Esophagus (tissue), 2 donors: ENCODE results near the gene CEP152. TPM values are rescaled to one million over a fixed set of nuclear protein-coding genes. Genes with fewer than 3 reads are reported as not detected.

Source experiments
- H3K27ac ChIP-seq, 2 donors: one replicate each; pipeline ENCODE4 v1.5.1; 2013; ENCODE audit warnings: low read depth in 2 of 2, mild to moderate bottlenecking in 2 of 2, inconsistent platforms in 1 of 2, low read length in 1 of 2, moderate library complexity in 1 of 2
- H3K27me3 ChIP-seq, 2 donors: one replicate each; pipeline ENCODE4 v1.6.1; 2013; ENCODE audit warnings: low read length in 2 of 2, control low read depth in 1 of 2, mild to moderate bottlenecking in 1 of 2; ENCODE audit not compliant: insufficient read depth in 2 of 2, control insufficient read depth in 1 of 2
- H3K36me3 ChIP-seq, 2 donors: one replicate each; pipeline ENCODE4 v1.6.1; 2013; ENCODE audit warnings: low read length in 1 of 2; ENCODE audit not compliant: control insufficient read depth in 2 of 2, insufficient read depth in 2 of 2
- H3K4me1 ChIP-seq, 2 donors: one replicate each; pipeline ENCODE4 v1.6.1; 2013; ENCODE audit warnings: low read length in 1 of 2; ENCODE audit not compliant: control insufficient read depth in 2 of 2, insufficient read depth in 2 of 2
- H3K4me3 ChIP-seq, 2 donors: one replicate each; pipeline ENCODE4 v1.5.1; 2013; ENCODE audit warnings: low read length in 2 of 2, mild to moderate bottlenecking in 2 of 2, low read depth in 1 of 2, moderate library complexity in 1 of 2
- H3K9me3 ChIP-seq, 2 donors: one replicate each; pipeline ENCODE4 v1.6.1; 2013; ENCODE audit warnings: mild to moderate bottlenecking in 2 of 2, low read depth in 1 of 2, low read length in 1 of 2, moderate library complexity in 1 of 2; ENCODE audit not compliant: control insufficient read depth in 2 of 2, insufficient read depth in 1 of 2
- WGBS, 2 donors: extraction: QIAGEN DNeasy Blood & Tissue Kit; methylation state at CpG; one replicate each; pipeline ENCODE4 v1.1.7; 2013; 5-methylcytosine and 5-hydroxymethylcytosine counted together
- polyA plus RNA-seq, 2 donors: library from polyadenylated mRNA; stranded (reverse); fragments of 200-250 nt; gene quantifications; one replicate each; pipeline ENCODE4 v1.2.3, GENCODE V29; 2013
- donor health status: healthy with polysubstance abuse.
- donor health status: Bipolar disorder and iron deficiency.

The CEP152 gene
- polyA plus RNA-seq, 2 donors, result 1.6 to 2.1 TPM

DNA sequence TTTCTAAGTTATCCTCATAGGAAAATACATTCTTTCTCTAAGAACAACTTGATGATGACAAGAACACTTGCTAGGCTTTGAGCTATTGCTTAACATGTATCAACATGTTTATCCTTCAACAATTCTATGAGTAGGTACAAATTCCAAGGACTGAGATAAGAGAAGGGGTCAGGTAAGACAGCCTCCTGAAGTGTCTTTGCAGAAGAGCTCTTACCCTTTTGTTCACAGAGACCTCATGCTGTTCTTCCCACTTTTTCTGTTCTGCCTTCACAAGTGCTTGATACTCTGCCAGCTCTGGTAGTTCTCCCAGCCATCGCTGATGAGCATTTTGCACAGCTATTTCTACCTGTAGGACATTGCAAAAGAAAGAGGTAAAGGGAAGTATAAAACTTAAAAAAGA is 50.9 kb downstream of the CEP152 start:
- Histone ChIP-seq H3K4me3 (no peak overlapping the region), H3K27me3 (no peaks in the 10 kb centered on the region), H3K9me3 (no peaks in the 10 kb centered on the region), H3K27ac (no peak overlapping the region), H3K4me1 (no peaks in the 10 kb centered on the region), H3K36me3 (peaks cover 0 to 3% of the 10 kb centered on the region in 2 donors)
- 65 to 66% methylated on average over 1 of the region's 1 CpG for WGBS, 2 donors

GRCh38 chr15:48757661-48758060 is 53.2 kb downstream of the CEP152 start:
- no peaks in the 10 kb centered on the region for H3K4me1 ChIP-seq
- no peak overlapping the region for H3K27ac ChIP-seq
- no peak overlapping the region for H3K4me3 ChIP-seq
- H3K36me3 ChIP-seq, result no peaks in the 10 kb centered on the region
- WGBS, 2 donors, result 97 to 100% methylated on average over 1 of the region's 1 CpG
- H3K27me3 ChIP-seq, result no peaks in the 10 kb centered on the region
- H3K9me3 ChIP-seq, result no peaks in the 10 kb centered on the region

GRCh38 chr15:48754011-48754410 is 56.9 kb downstream of the CEP152 start:
- 95 to 97% methylated on average over 3 of the region's 3 CpGs for WGBS, 2 donors

DNA sequence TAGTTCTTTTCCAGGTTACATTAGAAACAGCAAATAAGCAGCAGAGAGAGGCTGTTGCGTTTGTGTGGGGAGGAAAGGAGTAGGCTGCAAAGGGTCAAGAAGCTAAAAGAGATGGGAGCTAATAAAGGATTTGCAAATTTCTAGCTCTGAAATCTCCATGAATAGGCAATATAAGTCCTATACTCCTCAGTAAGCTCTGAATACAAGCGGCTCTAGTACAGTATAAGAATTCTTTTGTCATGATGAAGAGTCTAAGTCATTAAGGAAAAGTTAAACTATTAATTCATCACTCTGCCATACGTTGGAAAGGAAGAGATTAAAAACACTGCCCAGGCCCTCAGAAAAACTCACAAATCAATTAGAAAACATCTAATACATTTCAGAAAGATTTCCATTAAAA is 59.3 kb downstream of the CEP152 start:
- Histone ChIP-seq H3K36me3 (no peaks in the 10 kb centered on the region), H3K9me3 (no peaks in the 10 kb centered on the region), H3K27ac (no peak overlapping the region), H3K4me1 (no peaks in the 10 kb centered on the region), H3K4me3 (no peak overlapping the region), H3K27me3 (no peaks in the 10 kb centered on the region)
- WGBS, 2 donors, result 73 to 76% methylated on average over 3 of the region's 3 CpGs

More at GRCh38 chr15:48754011-48754410, 56.9 kb downstream of the CEP152 start:
- Histone ChIP-seq H3K9me3 (no peaks in the 10 kb centered on the region), H3K4me3 (no peak overlapping the region), H3K4me1 (no peaks in the 10 kb centered on the region), H3K27me3 (no peaks in the 10 kb centered on the region), H3K27ac (no peak overlapping the region), H3K36me3 (no peaks in the 10 kb centered on the region)

GRCh38 chr15:48748535-48748934 is 62.3 kb downstream of the CEP152 start:
- Histone ChIP-seq H3K27ac (no peak overlapping the region), H3K4me1 (no peaks in the 10 kb centered on the region), H3K4me3 (no peak overlapping the region), H3K27me3 (no peaks in the 10 kb centered on the region), H3K9me3 (no peaks in the 10 kb centered on the region), H3K36me3 (no peaks in the 10 kb centered on the region)
- WGBS, 2 donors, result 50 to 56% methylated on average over 1 of the region's 1 CpG

GRCh38 chr15:48733615-48734014 is 77.3 kb downstream of the CEP152 start:
- WGBS, 2 donors, result 98 to 100% methylated on average over 1 of the region's 1 CpG
- H3K4me3 ChIP-seq, result no peak overlapping the region
- no peaks in the 10 kb centered on the region for H3K36me3 ChIP-seq
- H3K27ac ChIP-seq, result no peak overlapping the region
- H3K4me1 ChIP-seq, result no peaks in the 10 kb centered on the region
- no peaks in the 10 kb centered on the region for H3K9me3 ChIP-seq
- H3K27me3 ChIP-seq, result no peaks in the 10 kb centered on the region

DNA sequence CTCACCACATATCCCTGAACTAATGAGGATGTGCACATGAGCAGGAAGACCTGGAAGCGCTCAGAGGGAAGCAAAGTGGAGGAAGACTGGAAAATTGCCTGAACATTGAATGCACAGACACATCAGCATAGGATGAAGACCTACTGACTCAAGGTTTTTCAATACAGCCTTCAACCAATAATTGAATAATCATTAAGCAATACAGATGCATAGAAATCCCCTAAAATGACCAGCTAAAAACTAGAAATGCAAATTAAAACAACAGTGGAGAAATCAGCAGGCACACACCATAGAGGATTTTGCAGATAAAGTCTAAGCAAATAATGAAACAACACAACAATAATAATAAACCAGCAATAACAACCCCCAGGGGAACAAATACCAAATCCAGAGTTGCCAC is 80.4 kb downstream of the CEP152 start:
- Histone ChIP-seq H3K27ac (no peak overlapping the region), H3K36me3 (no peaks in the 10 kb centered on the region), H3K27me3 (no peaks in the 10 kb centered on the region), H3K4me1 (no peaks in the 10 kb centered on the region), H3K4me3 (no peak overlapping the region), H3K9me3 (no peaks in the 10 kb centered on the region)
- 96 to 98% methylated on average over 1 of the region's 1 CpG for WGBS, 2 donors

GRCh38 chr15:48723969-48724368 is 86.9 kb downstream of the CEP152 start:
- Histone ChIP-seq H3K36me3 (no peaks in the 10 kb centered on the region), H3K9me3 (no peaks in the 10 kb centered on the region), H3K27ac (no peak overlapping the region), H3K4me3 (no peak overlapping the region), H3K4me1 (peaks cover 0 to 2% of the 10 kb centered on the region in 2 donors), H3K27me3 (no peaks in the 10 kb centered on the region)
- 98 to 99% methylated on average over 2 of the region's 2 CpGs for WGBS, 2 donors

- Histone ChIP-seq H3K36me3 (no peaks in the 10 kb centered on the region), H3K27ac (no peak overlapping the region)
- WGBS, 2 donors, result 70 to 72% methylated on average over 5 of the region's 5 CpGs
Observed at GRCh38 chr15:48722764-48723661, 87.9 kb downstream of the CEP152 start.

More at GRCh38 chr15:48722764-48723661, 87.9 kb downstream of the CEP152 start:
- Histone ChIP-seq H3K4me3 (no peak overlapping the region), H3K9me3 (no peaks in the 10 kb centered on the region), H3K4me1 (peaks cover 0 to 2% of the 10 kb centered on the region in 2 donors), H3K27me3 (no peaks in the 10 kb centered on the region)
